DOHH2 (cell line): Measurements from ENCODE around the gene MED31.

Experiments
- CTCF ChIP-seq: fragments of 200-600 bp; sonication (generic); IDR thresholded peaks from one replicate; pipeline ENCODE4 v1.5.1; 2014; ENCODE audit warnings: antibody characterized with exemption, mild to moderate bottlenecking, low read depth, low read length; ENCODE audit not compliant: poor library complexity, severe bottlenecking
- EZH2phosphoT487 ChIP-seq: fragments of 200-600 bp; sonication (generic); IDR thresholded peaks from 2 replicates; pipeline ENCODE4 v1.6.1; 2017; ENCODE audit warnings: borderline replicate concordance, mild to moderate bottlenecking, antibody characterized with exemption, low read length, moderate library complexity, mixed read lengths

GRCh38 chr17:6633263-6633662, 18.1 kb downstream of the MED31 start:
- no peak for TF ChIP-seq CTCF
- TF ChIP-seq EZH2phosphoT487: no peak
